Endothelial cell of umbilical vein (primary cell): Measurements from ENCODE around the gene CT47C1.

ENCODE experiments used
- CTCF ChIP-seq, 2 donors: IDR thresholded peaks; 1 replicate in 1 of 2; 2 replicates in 1 of 2; pipeline ENCODE4 v1.5.1; 2011; ENCODE audit warnings: low read length in 2 of 2, mild to moderate bottlenecking in 2 of 2, moderate library complexity in 2 of 2, control low read depth in 1 of 2, inconsistent platforms in 1 of 2, low read depth in 1 of 2; ENCODE audit not compliant: insufficient read depth in 1 of 2; ENCODE audit errors: extremely low read depth in 1 of 2
- POLR2A ChIP-seq: IDR thresholded peaks from 2 replicates; pipeline ENCODE4 v1.6.1; 2012; ENCODE audit warnings: low read depth, mild to moderate bottlenecking, control low read depth, low read length
- POLR2AphosphoS5 ChIP-seq: IDR thresholded peaks from 2 replicates; pipeline ENCODE4 v1.6.1; 2012; ENCODE audit warnings: low read depth, mild to moderate bottlenecking, control low read depth, low read length, moderate library complexity; ENCODE audit not compliant: insufficient read depth

- no peak for TF ChIP-seq POLR2A
- no peak for TF ChIP-seq POLR2AphosphoS5
- no peak for TF ChIP-seq CTCF (IDR thresholded peaks at IDR 0.05; ENCODE audit: extremely low read depth in 1 of 2, insufficient read depth in 1 of 2, low read depth in 1 of 2, low read length in 2 of 2)
Observed at GRCh38 chrX:119025900-119026299, 46.9 kb upstream of the CT47C1 start.
